Measurements from ENCODE around the gene MFAP5.

MFAP5 gene

GRCh38 chr12:8603286-8603685 lies 59.3 kb downstream of the MFAP5 start:
- TF ChIP-seq SIN3A (IDR thresholded peaks at IDR 0.05; ENCODE audit: borderline replicate concordance, insufficient read depth, low read length) = no peak
- TF ChIP-seq POLR2AphosphoS5 (IDR thresholded peaks at IDR 0.05; ENCODE audit: low read depth, low read length) = no peak
- TF ChIP-seq REST (IDR thresholded peaks at IDR 0.05; ENCODE audit: insufficient read depth in 1 of 2, low read depth in 2 of 2, low read length in 2 of 2) = no peak
- TF ChIP-seq TAF1 (IDR thresholded peaks at IDR 0.05; ENCODE audit: borderline replicate concordance, insufficient read depth, low read length) = no peak
- no peak for TF ChIP-seq FOXP2 (optimal IDR thresholded peaks at IDR 0.05; ENCODE audit: borderline replicate concordance, extremely low read depth, extremely low read length, insufficient read depth)

- TF ChIP-seq REST (IDR thresholded peaks at IDR 0.05; ENCODE audit: insufficient read depth in 1 of 2, low read depth in 2 of 2, low read length in 2 of 2) (no peak), FOXP2 (optimal IDR thresholded peaks at IDR 0.05; ENCODE audit: borderline replicate concordance, extremely low read depth, extremely low read length, insufficient read depth) (no peak), TAF1 (IDR thresholded peaks at IDR 0.05; ENCODE audit: borderline replicate concordance, insufficient read depth, low read length) (no peak), POLR2AphosphoS5 (IDR thresholded peaks at IDR 0.05; ENCODE audit: low read depth, low read length) (no peak), SIN3A (IDR thresholded peaks at IDR 0.05; ENCODE audit: borderline replicate concordance, insufficient read depth, low read length) (no peak)
Measured at GRCh38 chr12:8596561-8596960, 66.1 kb downstream of the MFAP5 start.

All from PFSK-1 (cell line).